ENCODE measurements around the gene CCL28.

- no peak for TF ChIP-seq POLR2AphosphoS5 (IDR thresholded peaks at IDR 0.05)
- TF ChIP-seq CTCF (IDR thresholded peaks at IDR 0.05): no peak
Measured at GRCh38 chr5:43371821-43372220, 40.4 kb downstream of the CCL28 start.

Data from prostate gland (tissue), 2 donors.